AG04450 (cell line): Measurements from ENCODE around the gene PARM1. TPM values are rescaled to one million over a fixed set of nuclear protein-coding genes. Genes with fewer than 3 reads are reported as not detected.

Source experiments
- CTCF ChIA-PET: fragments of 300-600, 350-600 bp; formaldehyde crosslinking; extraction: SDS; loops from one replicate; lab custom pipeline; 2022; ENCODE audit warnings: antibody characterized with exemption, inconsistent platforms; lab: Charles Lee
- POLR2A ChIA-PET: fragments of 350-600 bp; formaldehyde crosslinking; extraction: SDS; loops from one replicate; lab custom pipeline; 2021; ENCODE audit warnings: antibody characterized with exemption, inconsistent platforms; lab: Yijun Ruan, JAX
- DNase-seq: peaks from one replicate; pipeline ENCODE4 v3.0.0-alpha.2; 2011; ENCODE audit warnings: low read depth, low spot score
- H3K27ac ChIP-seq: one replicate; pipeline ENCODE4 v1.5.1; 2012; ENCODE audit warnings: low read depth, low read length, control low read depth
- H3K27me3 ChIP-seq: one replicate; pipeline ENCODE4 v1.6.0; 2012; ENCODE audit warnings: low read length; ENCODE audit not compliant: control insufficient read depth, insufficient read depth
- H3K4me3 ChIP-seq: 2 replicates; pipeline ENCODE4 v1.5.1; 2011; ENCODE audit warnings: mild to moderate bottlenecking, low read depth, low read length, control low read depth
- H3K9me3 ChIP-seq: 2 replicates; pipeline ENCODE4 v1.5.1; 2012; ENCODE audit warnings: low read length; ENCODE audit not compliant: control insufficient read depth, insufficient read depth
- polyA plus RNA-seq: library from polyadenylated mRNA; depleted of rRNA; stranded (reverse); fragments of >200 nt; gene quantifications from 2 replicates; pipeline ENCODE4 v1.2.3, GENCODE V29; 2011
- TF ChIP-seq, protein P1 (sequence below): IDR thresholded peaks from 2 replicates; pipeline ENCODE4 v1.5.1; 2011; ENCODE audit warnings: low read depth, low read length, control low read depth, inconsistent platforms

The PARM1 gene
- polyA plus RNA-seq, 1 experiment = 0.10 TPM

DNA sequence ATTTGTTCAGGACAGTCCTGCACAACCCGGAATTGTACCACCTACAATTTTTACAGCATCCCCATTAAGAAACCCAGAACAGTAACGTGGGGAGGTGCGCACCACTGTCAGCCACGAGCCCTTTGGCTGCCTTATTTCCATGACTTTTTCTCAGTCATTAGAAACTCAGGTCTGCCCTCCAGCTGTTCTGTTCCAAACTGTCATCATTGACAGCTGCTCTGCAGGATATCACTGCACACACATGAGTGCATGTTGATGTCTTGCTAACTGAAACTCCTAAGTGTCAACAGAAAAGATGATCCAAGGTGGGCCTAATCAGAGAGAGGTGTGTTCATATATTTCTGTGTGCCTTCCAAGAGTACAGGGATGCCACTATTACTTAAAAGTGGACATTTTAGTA lies 123.4 kb downstream of the PARM1 start:
- POLR2A ChIA-PET = no interaction called here
- TF ChIP-seq, protein P1, sequence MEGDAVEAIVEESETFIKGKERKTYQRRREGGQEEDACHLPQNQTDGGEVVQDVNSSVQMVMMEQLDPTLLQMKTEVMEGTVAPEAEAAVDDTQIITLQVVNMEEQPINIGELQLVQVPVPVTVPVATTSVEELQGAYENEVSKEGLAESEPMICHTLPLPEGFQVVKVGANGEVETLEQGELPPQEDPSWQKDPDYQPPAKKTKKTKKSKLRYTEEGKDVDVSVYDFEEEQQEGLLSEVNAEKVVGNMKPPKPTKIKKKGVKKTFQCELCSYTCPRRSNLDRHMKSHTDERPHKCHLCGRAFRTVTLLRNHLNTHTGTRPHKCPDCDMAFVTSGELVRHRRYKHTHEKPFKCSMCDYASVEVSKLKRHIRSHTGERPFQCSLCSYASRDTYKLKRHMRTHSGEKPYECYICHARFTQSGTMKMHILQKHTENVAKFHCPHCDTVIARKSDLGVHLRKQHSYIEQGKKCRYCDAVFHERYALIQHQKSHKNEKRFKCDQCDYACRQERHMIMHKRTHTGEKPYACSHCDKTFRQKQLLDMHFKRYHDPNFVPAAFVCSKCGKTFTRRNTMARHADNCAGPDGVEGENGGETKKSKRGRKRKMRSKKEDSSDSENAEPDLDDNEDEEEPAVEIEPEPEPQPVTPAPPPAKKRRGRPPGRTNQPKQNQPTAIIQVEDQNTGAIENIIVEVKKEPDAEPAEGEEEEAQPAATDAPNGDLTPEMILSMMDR = no peak
- Histone ChIP-seq H3K27me3 (no peaks in the 10 kb centered on the region), H3K9me3 (peaks cover 6% of the 10 kb centered on the region; the same call in 1 of the 2 replicates), H3K4me3 (no peak overlapping the region), H3K27ac (no peak overlapping the region)
- no peak for DNase-seq
- CTCF ChIA-PET = no interaction called here

DNA sequence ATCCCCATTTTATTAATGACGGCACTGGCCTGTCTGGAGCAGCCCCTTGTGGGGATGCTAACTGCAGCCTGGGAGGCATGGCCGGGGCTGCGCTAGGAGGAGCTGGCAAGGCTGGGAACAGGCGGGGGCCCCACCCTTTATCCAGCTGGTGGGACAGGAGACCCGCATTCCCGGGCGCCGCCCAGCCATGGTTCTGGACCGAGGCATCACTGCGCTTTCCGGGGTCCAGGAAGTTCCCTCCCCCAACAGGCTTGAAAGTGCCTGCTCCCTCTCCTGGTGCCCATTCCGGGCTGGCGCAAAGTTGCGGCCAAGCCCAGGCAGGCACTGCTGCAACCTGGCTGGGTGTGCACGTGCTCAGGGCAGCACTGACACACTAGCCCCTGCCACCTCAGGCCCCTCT lies 124.5 kb downstream of the PARM1 start:
- H3K27ac ChIP-seq = no peak overlapping the region
- H3K9me3 ChIP-seq = peaks cover 6% of the 10 kb centered on the region; the same call in 1 of the 2 replicates
- no peak for DNase-seq
- POLR2A ChIA-PET = no interaction called here
- CTCF ChIA-PET = no interaction called here
- no peaks in the 10 kb centered on the region for H3K27me3 ChIP-seq
- no peak overlapping the region for H3K4me3 ChIP-seq
- TF ChIP-seq, protein P1 = no peak

DNA sequence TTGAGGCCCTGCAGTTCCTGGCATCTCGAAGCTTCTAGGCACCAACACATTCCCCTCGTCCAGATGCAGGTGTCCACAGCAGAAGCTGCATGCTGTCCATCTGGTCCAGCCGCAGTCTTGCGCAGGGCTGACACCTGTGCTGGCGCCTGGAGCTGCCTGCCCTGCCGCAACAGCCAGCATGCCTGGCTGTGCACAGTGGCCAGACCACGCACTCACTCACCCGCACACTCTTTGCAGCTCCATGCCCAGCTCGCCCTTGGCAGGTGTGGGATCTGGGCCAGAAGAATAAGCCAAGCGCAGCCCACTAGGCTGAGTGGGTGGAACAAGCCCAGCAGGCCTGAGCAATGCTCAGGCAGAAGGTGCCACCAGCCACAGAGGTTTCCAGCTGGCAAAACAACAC lies 125.6 kb downstream of the PARM1 start:
- H3K27me3 ChIP-seq = no peaks in the 10 kb centered on the region
- peaks cover 6% of the 10 kb centered on the region; the same call in 1 of the 2 replicates for H3K9me3 ChIP-seq
- no peak overlapping the region for H3K27ac ChIP-seq
- TF ChIP-seq, protein P1 = no peak
- POLR2A ChIA-PET = no interaction called here
- CTCF ChIA-PET = no interaction called here
- no peak overlapping the region for H3K4me3 ChIP-seq
- no peak for DNase-seq

DNA sequence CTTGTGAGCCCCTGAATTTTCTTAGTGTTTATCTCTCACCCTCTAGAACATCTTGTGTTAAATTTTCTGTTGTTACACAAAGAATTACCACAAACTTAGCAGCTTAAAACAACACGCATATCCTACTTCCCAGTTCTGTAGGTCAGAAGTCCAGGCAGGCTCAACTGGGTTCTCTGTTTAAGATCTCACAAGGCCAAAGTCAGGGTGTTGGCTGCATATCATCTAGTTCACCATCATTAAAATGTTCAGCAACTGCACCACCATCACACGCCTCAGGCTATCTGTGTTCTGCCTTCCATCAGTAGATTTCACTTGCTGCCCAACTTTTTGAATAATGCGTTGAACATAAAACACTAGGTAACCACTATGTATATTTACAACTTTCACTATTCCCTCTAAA lies 130.5 kb downstream of the PARM1 start:
- ChIA-PET POLR2A (no interaction called here), CTCF (no interaction called here)
- no peak for DNase-seq
- no peaks in the 10 kb centered on the region for H3K27me3 ChIP-seq
- H3K4me3 ChIP-seq = no peak overlapping the region
- H3K27ac ChIP-seq = no peak overlapping the region
- H3K9me3 ChIP-seq = no peaks in the 10 kb centered on the region
- TF ChIP-seq, protein P1 = no peak

DNA sequence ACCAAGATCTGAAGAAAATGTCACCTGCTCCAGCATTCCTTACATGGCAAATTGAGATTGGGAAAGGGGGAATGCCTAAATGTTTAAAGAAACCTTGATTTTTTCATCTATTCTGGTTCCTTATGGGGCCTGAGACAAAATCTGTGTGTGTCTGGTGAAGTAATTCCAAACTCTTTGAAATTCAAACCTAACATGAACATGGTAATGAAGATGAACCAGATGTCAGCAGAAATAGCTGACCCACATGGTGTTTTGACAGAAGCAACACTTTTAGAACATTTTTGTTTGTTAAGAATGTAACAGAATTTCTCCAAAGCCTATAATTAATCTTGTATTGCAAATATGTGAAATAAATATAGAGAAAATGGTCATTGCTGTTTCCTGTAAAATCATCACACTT lies 133.0 kb downstream of the PARM1 start:
- Histone ChIP-seq H3K27ac (no peak overlapping the region), H3K9me3 (no peaks in the 10 kb centered on the region), H3K4me3 (no peak overlapping the region), H3K27me3 (no peaks in the 10 kb centered on the region)
- DNase-seq = no peak
- POLR2A ChIA-PET = no interaction called here
- CTCF ChIA-PET = no interaction called here
- TF ChIP-seq, protein P1 = no peak
